COR-L47 (cell line): ENCODE measurements around the gene CYB5R2.

Experiments
- DNase-seq: peaks from one replicate; lab custom pipeline; 2025; lab: John Stamatoyannopoulos, UW

CYB5R2 gene

DNA sequence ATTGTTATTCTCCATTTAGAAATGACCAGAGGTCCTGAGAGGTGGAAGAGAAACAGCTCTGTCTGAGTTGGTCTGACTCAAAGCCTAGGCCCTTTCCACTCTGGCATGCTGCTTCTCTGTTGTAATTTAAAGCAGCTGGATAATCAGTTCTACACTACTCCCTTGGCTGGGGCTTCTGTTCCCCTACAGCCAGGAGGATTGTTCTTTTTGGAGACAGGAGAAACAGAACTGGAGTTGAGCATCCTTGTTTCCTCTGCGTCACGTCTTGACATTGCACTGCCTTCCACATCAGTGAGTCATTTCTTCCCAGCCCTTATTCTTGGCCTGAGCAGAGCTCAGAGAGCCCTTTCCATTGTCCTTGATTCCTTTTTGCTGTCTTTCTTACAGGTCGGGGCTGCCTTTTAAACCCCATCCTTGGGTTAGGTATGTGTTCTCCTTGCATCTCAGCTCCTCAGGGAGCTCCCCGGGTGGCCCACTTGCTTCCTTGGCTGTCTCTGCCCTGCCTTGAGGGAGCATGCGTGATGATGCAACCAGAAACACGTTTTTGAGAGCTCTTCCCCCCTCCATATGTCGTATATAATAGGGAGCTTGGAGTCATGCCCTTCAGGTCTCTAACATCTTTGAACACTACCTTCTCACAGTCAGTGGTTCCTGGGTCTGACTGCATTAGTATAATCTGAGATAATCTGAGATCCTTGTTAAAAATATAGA lies 35.7 kb downstream of the CYB5R2 start:
- no peak for DNase-seq

DNA sequence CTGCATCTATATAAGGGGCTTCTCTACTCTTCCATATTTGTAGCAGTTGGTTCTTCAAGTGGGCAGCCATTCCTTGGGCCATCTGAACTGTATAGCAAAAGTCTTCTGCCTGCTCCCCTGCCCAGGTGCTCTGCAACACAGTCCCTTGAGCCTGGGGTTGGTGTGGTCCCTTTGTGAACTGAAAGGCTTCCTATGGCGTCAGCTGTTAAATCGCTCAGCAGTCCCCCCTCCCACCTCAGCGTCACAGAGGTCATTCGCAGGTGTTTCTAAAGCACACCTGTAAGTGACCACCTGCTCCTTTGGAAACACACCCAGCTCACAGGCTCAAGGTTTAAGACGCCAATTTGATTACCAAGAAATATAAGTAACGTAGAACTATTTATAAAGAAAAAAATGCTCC lies 37.0 kb downstream of the CYB5R2 start:
- no peak for DNase-seq

DNA sequence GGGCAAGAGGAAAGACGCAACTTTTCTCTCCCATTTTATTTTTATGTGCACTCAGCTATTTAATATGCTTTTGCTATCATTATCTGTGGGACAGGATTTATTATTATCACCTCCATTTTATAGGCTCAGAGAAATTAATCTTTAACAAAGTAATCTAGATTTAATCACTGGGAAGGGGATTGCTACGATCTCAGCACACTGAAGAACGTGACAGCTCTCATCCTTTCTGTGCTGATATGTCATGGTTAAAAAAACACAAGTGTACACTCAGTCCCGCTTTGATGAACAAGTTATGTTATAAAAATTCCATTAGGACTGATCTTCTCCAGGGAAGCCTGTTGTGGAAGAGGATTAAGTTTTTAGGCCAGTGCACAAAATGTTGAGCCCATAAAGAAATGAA lies 37.6 kb downstream of the CYB5R2 start:
- no peak for DNase-seq

DNA sequence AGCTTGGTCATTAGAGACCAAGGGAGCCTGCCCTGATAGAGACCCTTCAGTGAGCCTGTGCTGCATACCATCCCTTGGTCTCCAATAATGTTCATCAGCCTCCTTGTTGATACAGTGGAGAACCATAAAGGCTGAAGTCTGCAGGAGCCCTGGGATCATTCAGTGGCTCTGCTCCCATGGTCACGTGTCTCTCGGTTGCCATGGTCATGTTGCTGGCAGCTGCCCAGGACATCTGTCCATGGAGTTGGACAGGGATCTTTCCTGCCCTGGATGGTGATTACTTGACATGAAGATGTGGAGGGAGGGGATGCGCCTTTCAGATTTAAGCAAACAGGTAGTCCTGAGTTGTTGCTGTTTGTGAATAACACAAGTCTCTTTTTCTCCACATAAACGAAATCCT lies 38.2 kb downstream of the CYB5R2 start:
- DNase-seq = no peak

DNA sequence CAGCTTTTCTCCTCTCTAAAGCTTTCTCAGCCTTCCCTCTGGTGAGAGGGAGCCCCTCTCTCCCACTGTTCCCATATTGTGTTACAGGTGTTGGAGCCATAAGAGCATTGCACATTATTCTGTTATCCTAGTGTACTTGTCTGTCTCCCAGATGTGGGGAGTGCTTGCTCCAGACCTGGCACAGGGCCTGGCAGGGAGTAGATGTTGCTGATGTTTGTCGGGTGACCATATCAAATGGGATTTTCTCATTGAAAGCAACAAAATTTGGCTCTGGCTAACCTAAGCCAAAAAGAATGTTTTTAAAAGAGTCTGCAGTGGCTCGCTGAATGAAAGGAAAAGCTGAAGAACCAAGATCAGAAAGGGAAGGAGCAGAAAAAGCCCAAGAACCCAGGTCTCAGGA lies 41.1 kb downstream of the CYB5R2 start:
- DNase-seq = no peak

DNA sequence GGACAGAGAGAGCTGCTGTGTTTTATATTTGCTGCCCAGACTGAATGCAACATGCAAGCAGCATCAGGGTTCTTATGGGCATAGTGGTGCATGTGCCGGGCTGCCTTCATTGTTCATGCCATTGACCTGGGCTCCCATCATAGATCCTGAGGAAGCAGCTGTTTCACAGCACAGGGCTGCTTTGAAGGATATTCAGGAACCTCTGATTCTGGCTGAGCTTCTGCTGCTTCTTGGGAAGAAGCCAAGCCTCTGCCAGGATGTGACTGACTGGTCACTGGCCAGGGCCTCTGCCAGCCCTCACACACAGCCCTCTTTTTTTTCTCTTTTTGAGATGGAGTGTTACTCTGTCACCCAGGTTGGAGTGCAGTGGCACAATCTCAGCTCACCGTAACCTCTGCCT lies 43.3 kb downstream of the CYB5R2 start:
- DNase-seq = no peak

DNA sequence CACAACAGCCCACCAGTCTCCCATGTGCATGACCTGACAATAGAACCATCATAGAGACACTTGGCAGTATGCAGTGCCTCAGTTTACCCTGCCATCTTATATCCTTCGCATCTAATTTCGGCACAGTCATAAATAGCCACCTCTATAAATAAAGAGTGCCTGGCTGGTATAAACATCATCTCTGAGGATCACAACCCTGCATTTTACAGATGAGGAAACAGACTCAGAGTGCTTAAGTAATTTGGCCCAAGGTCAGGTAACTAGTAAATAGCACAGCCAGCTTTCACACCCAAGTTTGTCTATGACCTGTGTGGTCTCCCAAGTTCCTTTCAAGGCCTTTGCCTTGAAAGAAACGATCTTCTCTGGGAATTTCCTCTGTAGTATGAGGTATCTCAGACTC lies 44.6 kb downstream of the CYB5R2 start:
- no peak for DNase-seq

DNA sequence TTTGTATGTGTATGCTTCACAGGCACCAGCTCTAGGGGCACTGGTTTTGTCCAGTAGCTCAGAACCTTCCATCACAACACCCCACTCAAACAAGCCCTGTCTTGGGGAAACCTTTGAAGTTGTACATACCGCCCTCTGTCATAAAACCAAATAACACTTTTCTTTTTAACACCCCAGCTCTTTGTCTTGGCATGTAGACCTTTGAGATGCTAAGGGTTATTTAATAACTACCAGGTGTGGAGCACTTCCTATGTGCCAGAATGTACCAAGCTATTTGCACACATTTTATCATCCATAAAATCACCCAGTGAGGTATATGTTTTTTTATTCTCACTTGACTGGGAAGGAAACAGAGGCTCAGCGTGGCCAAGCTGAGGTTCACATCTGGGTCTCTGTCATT lies 50.6 kb downstream of the CYB5R2 start:
- DNase-seq = no peak

DNA sequence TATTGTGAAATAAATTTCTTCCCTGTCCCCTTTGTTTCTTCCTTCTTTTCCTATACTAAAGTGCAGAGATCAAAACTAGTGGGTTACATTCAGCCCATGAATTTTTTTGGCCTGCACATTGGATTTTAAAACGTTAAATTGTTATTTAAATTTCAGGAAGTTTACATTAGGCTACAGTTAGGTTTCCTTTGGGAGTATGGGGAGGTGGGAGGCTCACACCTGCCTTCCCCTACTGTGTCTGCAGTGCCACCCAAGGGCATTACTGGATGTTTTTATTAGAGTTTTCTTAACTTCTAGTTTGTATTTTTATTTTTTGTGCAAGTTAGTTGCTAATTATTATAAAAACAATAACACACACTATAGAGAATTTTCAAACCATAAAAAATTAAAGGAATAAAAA lies 51.7 kb downstream of the CYB5R2 start:
- DNase-seq = no peak

DNA sequence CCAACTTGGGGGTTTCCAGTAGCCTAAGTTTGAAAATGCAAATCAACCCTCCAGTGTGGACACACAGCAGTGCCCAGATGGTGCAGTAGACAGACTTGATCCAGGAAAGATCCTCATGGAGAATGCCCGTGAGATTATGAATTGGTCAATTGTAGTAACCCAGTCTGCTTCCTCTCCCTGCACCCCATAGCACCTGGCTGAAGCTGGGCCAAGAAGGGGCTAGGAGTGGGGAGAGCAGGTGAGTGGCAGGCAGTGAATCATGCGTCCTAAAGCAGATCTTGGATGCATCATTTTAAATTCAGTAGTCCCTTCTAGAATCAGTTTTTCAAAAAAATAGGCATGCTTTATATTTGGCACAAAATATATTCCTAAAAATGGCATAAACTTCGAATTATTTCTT lies 52.2 kb downstream of the CYB5R2 start:
- DNase-seq = no peak

DNA sequence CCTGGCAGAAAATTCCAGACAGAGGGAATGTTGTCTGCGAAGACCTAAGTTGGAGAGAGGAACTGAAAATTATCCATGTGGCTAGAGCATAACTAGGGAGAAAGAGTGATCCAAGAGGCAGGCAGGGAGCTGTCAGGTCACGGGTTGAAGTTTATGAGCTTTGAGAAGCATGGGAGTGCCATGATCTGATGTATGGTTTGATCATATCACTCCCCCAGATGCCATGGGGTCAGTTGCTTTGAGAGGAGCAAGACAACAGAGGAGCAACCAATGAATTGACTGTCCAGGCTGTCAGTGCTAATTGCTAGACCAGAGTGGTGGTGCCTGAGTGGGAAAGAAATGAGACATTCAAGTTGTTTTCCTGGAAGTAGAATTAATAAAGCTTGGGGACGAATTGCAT lies 54.0 kb downstream of the CYB5R2 start:
- DNase-seq = no peak

DNA sequence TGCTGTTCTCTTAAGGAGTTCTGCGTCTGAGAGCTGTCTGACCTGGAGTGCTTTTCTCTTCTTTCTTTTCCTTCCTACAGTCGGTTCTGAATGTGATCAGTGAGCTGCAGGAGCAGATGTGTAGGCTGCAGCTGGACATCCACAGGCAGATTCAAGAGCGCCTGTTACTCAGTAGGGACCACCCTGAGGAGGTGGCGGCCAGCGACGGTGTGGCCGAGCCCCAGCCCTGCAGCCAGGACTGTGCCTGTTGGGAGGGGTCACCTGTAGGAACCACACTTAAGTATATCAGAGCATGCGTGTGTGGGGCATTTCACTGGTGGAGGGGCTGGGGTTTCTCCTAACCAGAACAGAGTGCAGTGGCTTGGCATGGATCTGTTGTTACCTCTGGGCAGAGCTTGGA lies 56.3 kb downstream of the CYB5R2 start:
- no peak for DNase-seq
